Measurements from ENCODE around the gene ULK1.
"Not testable (repeated sequence)": the region's sequence is repeated elsewhere in the genome, so short reads cannot be mapped to it uniquely, and the experiment has no call there.

The ULK1 gene

GRCh38 chr12:131941987-131942341 is 47.5 kb downstream of the ULK1 start:
- no peak for DNase-seq (ENCODE audit: low read depth in 2 of 2)

GRCh38 chr12:131942671-131943070 is 48.2 kb downstream of the ULK1 start:
- DNase-seq (ENCODE audit: low read depth in 2 of 2): no peak

GRCh38 chr12:131943389-131943788 is 49.0 kb downstream of the ULK1 start:
- DNase-seq (ENCODE audit: low read depth in 2 of 2): no peak

- DNase-seq (ENCODE audit: low read depth in 2 of 2): no peak
Observed at GRCh38 chr12:131943876-131944275, 49.5 kb downstream of the ULK1 start.

GRCh38 chr12:131944601-131945251 is 50.3 kb downstream of the ULK1 start:
- no peak for DNase-seq (ENCODE audit: low read depth in 2 of 2)

- no peak for DNase-seq (ENCODE audit: low read depth in 2 of 2)
Observed at GRCh38 chr12:131946757-131947156, 52.3 kb downstream of the ULK1 start.

GRCh38 chr12:131947482-131948027 is 53.1 kb downstream of the ULK1 start:
- DNase-seq (ENCODE audit: low read depth in 2 of 2): no peak

GRCh38 chr12:131948166-131948712 is 53.8 kb downstream of the ULK1 start:
- no peak for DNase-seq (ENCODE audit: low read depth in 2 of 2)

- not testable (repeated sequence) for DNase-seq (ENCODE audit: low read depth in 2 of 2)
Observed at GRCh38 chr12:131948713-131949430, 54.5 kb downstream of the ULK1 start.

GRCh38 chr12:131949431-131950181 is 55.2 kb downstream of the ULK1 start, which contains the start of gene EP400:
TSS of gene EP400 (plus strand) at chr12:131949942. CDS start at chr12:131960620, 10,678 bp downstream.
- peak; percentile 85 to 86 for DNase-seq (ENCODE audit: low read depth in 2 of 2)

GRCh38 chr12:131950182-131950913 is 55.9 kb downstream of the ULK1 start:
- DNase-seq (ENCODE audit: low read depth in 2 of 2): no peak

GRCh38 chr12:131953810-131954209 is 59.4 kb downstream of the ULK1 start:
- DNase-seq (ENCODE audit: low read depth in 2 of 2): not testable (repeated sequence)

- not testable (repeated sequence) for DNase-seq (ENCODE audit: low read depth in 2 of 2)
Observed at GRCh38 chr12:131954460-131954859, 60.0 kb downstream of the ULK1 start.

- DNase-seq (ENCODE audit: low read depth in 2 of 2): no peak
Observed at GRCh38 chr12:131959116-131959515, 64.7 kb downstream of the ULK1 start.

GRCh38 chr12:131959641-131960589 is 65.5 kb downstream of the ULK1 start:
- DNase-seq (ENCODE audit: low read depth in 2 of 2): no peak

- not testable (repeated sequence) for DNase-seq (ENCODE audit: low read depth in 2 of 2)
Observed at GRCh38 chr12:131960590-131961325, 66.3 kb downstream of the ULK1 start.

- DNase-seq (ENCODE audit: low read depth in 2 of 2): not testable (repeated sequence)
Observed at GRCh38 chr12:131961328-131961727, 66.9 kb downstream of the ULK1 start.

GRCh38 chr12:131962069-131962468 is 67.6 kb downstream of the ULK1 start:
- no peak for DNase-seq (ENCODE audit: low read depth in 2 of 2)

- no peak for DNase-seq (ENCODE audit: low read depth in 2 of 2)
Observed at GRCh38 chr12:131963381-131963780, 69.0 kb downstream of the ULK1 start.
